Activated T-cell treated with anti-CD3 and anti-CD28 coated beads for 1 hour (primary cell): ENCODE measurements around the gene ENPP6.

Experiments
- DNase-seq: peaks from one replicate; pipeline ENCODE4 v3.0.0-alpha.2; 2020; ENCODE audit warnings: low read depth

ENPP6 gene

DNA sequence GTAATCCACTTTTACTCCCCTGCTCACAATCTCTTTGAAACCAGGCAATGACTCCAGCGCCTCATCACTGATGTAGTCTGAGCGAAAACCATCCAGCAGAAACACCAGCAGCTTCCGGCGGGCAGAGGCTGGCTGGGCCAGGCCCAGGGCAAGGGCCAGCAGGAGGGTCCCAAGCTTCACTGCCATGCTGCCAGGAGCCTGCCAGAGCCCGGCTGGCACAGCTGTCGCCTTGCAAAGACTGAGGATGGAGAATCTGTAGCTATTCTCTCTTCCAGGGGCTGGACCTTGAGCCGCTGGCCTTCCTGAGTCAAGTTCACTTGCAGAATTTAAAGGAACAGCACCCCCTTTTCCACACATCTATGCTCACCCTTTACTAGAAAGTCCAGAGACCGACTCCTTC lies at the start of gene ENPP6:
Gene ENPP6, minus strand, starts transcription at position 240 of the 400 bp plus-strand sequence. Its CDS starts 54 bp downstream, at position 186.
- no peak for DNase-seq

DNA sequence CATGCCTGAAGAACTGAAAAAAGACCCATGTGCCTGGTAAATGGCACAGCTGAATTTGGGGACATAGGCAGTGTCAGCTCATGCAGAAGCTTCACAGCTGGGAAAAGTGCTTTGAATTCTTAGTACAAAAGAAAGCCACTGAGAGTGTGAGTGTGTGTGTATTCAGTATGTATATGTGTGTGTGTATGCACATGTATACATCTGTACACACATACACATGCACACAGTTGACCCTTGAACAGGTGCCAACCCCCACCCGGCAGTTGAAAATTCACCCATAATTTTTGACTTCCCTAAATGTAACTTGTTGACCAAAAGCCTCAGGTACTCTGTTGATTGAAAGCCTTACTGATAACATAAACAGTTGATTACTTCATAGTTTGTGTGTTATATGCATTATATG lies 49.5 kb upstream of the ENPP6 start:
- no peak for DNase-seq

- no peak for DNase-seq
Observed at GRCh38 chr4:184265546-184266351, 48.1 kb upstream of the ENPP6 start.

- peak; percentile 95 for DNase-seq
Observed at GRCh38 chr4:184263910-184264732, 46.4 kb upstream of the ENPP6 start.

GRCh38 chr4:184263461-184263860 lies 45.8 kb upstream of the ENPP6 start:
- DNase-seq = no peak

- no peak for DNase-seq
Observed at GRCh38 chr4:184262901-184263300, 45.2 kb upstream of the ENPP6 start.

- DNase-seq = no peak
Observed at GRCh38 chr4:184261246-184261645, 43.6 kb upstream of the ENPP6 start.

DNA sequence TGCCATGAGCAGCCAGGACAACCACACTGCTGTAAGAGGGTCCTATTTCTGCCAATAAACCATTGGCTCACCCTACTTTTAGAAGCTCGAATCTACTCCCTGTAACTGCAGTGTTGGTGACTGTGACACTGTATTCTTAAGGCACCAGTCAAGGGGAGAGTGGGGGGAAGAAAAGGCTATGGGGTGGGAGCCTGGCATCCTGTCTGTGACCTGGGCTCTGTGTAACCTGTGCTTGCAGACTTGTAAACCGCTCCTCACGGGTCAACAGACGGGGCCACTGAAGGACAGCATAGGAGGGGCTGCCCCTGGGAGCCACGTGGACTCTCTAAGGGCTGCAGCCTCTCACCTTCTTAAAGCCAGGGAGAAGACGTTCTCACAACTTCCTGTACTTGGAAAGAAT lies 42.2 kb upstream of the ENPP6 start:
- no peak for DNase-seq

DNA sequence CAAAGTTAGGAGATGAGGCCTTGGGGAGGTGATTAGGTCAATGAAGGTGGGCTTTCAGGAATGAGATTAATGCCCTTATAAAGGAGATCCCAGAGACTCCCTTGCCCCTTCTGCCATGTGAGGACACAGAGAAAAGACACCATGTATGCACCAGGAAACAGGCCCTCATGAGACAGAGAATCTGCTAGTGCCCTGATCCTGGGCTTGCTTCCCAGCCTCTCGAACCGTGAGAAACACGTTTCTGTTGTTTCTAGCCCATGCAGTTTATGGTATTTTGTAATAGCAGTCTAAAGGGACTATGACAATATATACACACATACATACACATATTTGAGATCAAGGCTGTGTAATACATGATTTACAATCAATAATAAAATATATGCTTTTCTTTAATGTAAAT lies 41.4 kb upstream of the ENPP6 start:
- DNase-seq = no peak

DNA sequence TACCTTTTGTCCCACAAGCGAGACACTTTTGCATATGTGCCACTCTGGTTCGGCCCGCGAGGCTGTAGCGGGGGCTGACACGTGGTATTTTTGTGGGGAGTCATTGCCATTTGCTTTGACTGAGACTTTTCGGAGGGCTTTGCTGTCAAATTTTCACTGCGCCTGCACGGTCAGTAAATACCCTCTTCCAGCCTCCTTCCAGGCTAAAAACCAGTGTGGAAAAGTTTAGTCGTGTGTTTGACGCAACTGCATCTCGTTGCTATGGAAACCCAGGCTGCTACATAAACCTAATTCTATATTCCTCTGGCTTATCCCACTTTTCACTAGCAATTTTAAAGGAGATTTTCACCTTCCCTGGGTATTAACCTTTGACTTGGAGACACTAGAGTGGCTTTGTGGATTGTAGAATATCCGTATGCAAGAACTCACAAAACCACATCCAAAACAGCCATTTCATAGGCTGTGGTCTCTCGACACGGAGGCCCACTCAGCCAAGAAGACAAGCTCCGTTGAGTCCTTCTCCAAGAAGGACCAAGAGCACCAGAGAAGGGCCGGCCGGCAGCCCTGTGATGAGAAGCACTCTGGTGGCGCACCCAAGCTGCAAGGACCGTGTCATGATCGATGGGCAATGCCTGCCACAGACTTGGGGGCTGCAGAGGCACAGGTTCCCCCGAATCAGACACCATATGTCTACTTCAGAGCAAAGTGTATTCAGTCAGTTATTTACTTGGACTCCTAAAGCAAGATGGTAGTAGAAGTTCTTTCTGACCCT lies 38.4 kb upstream of the ENPP6 start:
- no peak for DNase-seq

GRCh38 chr4:184255361-184255760 lies 37.7 kb upstream of the ENPP6 start:
- no peak for DNase-seq

GRCh38 chr4:184253072-184253420 lies 35.4 kb upstream of the ENPP6 start:
- DNase-seq = no peak

GRCh38 chr4:184252136-184253071 lies 34.7 kb upstream of the ENPP6 start:
- no peak for DNase-seq

DNA sequence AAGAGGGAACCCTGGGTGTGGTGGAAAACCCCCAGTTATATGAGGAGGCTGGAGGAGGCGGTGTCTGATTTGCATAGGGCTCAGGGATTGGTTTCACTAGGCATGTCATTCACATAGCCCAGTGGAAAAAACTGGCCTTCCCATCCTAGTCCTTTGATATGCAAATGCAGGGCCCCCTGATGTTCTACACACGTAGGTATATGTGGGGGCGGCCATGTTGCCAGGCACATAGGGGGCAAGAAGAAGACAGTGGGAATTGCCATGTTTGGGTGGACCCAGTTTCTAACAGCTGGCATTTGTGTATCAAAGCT lies 34.0 kb upstream of the ENPP6 start:
- DNase-seq = no peak

GRCh38 chr4:184250795-184251669 lies 33.4 kb upstream of the ENPP6 start:
- DNase-seq = no peak

DNA sequence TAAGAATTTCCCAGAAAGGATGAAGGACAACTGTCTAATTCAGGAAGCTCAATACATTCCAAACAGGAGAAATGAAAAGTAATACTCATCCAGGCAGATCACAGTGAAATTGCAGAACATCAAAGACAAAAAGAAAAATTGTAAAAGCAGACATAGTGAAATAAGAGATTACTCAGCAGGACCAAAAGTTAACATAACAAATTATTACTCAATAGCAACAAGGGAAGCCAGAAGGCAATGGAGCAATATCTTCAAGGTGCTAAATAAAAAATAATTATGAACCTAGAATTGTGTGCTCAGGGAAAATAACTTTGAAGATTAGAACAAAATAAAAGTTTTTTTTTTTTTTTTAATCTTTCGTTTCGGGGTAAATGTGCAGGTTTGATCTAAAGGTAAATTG lies 30.5 kb upstream of the ENPP6 start:
- no peak for DNase-seq

DNA sequence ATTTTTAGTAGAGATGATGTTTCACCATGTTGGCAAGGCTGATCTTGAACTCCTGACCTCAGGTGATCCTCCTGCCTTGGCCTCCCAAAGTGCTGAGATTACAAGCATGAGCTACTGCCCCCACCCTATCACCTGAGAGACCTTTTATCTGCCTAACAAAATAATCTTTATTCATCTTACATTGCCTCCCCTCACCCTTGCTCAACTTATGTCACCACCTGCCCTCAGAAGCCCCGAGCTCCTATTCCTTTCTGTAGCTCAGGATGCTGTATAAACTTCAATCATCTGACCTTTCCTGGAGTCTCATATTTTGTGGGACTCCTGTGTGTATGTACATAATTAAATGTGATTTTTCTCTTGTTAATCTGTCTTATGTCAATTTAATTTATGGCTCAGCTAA lies 29.7 kb upstream of the ENPP6 start:
- DNase-seq = no peak

DNA sequence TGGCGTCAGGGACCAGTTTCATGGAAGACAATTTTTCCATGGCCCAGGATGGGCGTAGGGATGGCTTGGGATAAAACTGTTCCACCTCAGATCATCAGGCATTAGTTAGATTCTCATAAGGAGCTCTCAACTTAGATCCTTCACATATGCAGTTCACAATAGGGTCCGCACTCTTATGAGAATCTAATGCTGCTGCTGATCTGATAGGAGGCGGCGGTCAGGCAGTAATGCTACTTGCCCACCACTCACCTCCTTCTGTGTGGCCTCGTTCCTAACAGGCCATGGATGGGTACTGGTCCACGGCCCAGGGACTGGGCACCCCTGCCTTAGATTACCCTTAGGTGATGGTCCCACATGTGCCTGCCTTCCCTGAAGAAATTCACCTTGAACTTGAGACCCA lies 28.8 kb upstream of the ENPP6 start:
- no peak for DNase-seq

GRCh38 chr4:184238072-184238745 lies 20.5 kb upstream of the ENPP6 start:
- DNase-seq = no peak

DNA sequence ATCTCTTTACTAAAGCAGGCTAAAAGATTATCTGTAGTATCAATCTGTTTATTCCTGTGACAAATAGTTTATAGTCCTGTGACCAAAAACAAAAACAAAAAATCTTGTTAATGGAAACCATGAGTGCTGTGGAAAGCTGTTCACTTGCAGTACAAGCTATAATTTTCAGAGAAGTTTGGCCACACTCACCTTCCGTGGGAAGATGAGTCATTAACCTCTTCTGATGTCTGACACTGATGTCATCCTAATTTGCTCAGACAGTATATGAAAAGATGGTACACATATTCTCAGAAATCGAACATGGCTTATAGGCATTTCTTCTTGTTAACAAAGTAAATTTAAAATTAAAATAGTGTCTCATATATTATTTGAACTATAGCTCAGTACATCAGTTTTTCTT lies 19.9 kb upstream of the ENPP6 start:
- DNase-seq = no peak
